ENCODE measurements around the gene BOC.

BOC gene

GRCh38 chr3:113270786-113271185, 59.4 kb downstream of the BOC start:
- DNase-seq, result no peak

GRCh38 chr3:113271189-113271588, 59.8 kb downstream of the BOC start:
- DNase-seq, result no peak

- DNase-seq, result no peak
These were observed 60.4 kb downstream of the BOC start for GRCh38 chr3:113271594-113272384.

GRCh38 chr3:113272385-113272779, 61.0 kb downstream of the BOC start:
- DNase-seq, result no peak

- no peak for DNase-seq
These were observed 61.7 kb downstream of the BOC start for GRCh38 chr3:113273011-113273410.

GRCh38 chr3:113273604-113274378, 62.4 kb downstream of the BOC start:
- no peak for DNase-seq

- no peak for DNase-seq
These were observed 63.3 kb downstream of the BOC start for GRCh38 chr3:113274425-113275257.

GRCh38 chr3:113275258-113275556, 63.9 kb downstream of the BOC start:
- no peak for DNase-seq

GRCh38 chr3:113275583-113275928, 64.2 kb downstream of the BOC start:
- no peak for DNase-seq

GRCh38 chr3:113275929-113276750, 64.8 kb downstream of the BOC start:
- peak; percentile 64 for DNase-seq

GRCh38 chr3:113276751-113277080, 65.4 kb downstream of the BOC start:
- no peak for DNase-seq

GRCh38 chr3:113277414-113277813, 66.1 kb downstream of the BOC start:
- no peak for DNase-seq

GRCh38 chr3:113277941-113278598, 66.7 kb downstream of the BOC start:
- no peak for DNase-seq

- no peak for DNase-seq
These were observed 67.2 kb downstream of the BOC start for GRCh38 chr3:113278599-113278955.

- DNase-seq, result no peak
These were observed 68.3 kb downstream of the BOC start for GRCh38 chr3:113279686-113280085.

- no peak for DNase-seq
These were observed 71.9 kb downstream of the BOC start for GRCh38 chr3:113283306-113283705.

GRCh38 chr3:113284453-113285050, 73.2 kb downstream of the BOC start:
- DNase-seq, result no peak

- DNase-seq, result no peak
These were observed 73.9 kb downstream of the BOC start for GRCh38 chr3:113285226-113285625.

GRCh38 chr3:113285741-113286140, 74.4 kb downstream of the BOC start:
- DNase-seq, result no peak

- no peak for DNase-seq
These were observed 75.2 kb downstream of the BOC start for GRCh38 chr3:113286524-113286923.

GRCh38 chr3:113287111-113287802, 75.9 kb downstream of the BOC start:
- no peak for DNase-seq
